NT2/D1 (cell line): ENCODE measurements around the gene NOG.

ENCODE experiments used
- DNase-seq: peaks from one replicate; pipeline ENCODE4 v3.0.0-alpha.2; 2011; ENCODE audit warnings: low read depth, low spot score
- H3K27me3 ChIP-seq: 2 replicates; pipeline ENCODE4 v1.6.0; 2011; ENCODE audit warnings: mild to moderate bottlenecking; ENCODE audit not compliant: insufficient read length, insufficient read depth
- H3K36me3 ChIP-seq: 2 replicates; pipeline ENCODE4 v1.6.1; 2011; ENCODE audit warnings: mild to moderate bottlenecking, low read length, mixed read lengths; ENCODE audit not compliant: insufficient read depth, insufficient read length
- H3K4me1 ChIP-seq: 2 replicates; pipeline ENCODE4 v1.5.1; 2011; ENCODE audit not compliant: insufficient read depth, insufficient read length
- H3K4me3 ChIP-seq: 2 replicates; pipeline ENCODE4 v1.5.1; 2011; ENCODE audit warnings: low read depth; ENCODE audit not compliant: insufficient read length
- H3K9ac ChIP-seq: 2 replicates; pipeline ENCODE4 v1.6.0; 2011; ENCODE audit warnings: low read depth; ENCODE audit not compliant: insufficient read length
- H3K9me3 ChIP-seq: 2 replicates; pipeline ENCODE4 v1.5.1; 2011; ENCODE audit warnings: mild to moderate bottlenecking, low read length; ENCODE audit not compliant: insufficient read depth
- SUZ12 ChIP-seq: IDR thresholded peaks from 2 replicates; pipeline ENCODE4 v1.6.1; 2011; ENCODE audit not compliant: insufficient read length, insufficient read depth; ENCODE audit errors: extremely low read depth
- YY1 ChIP-seq: IDR thresholded peaks from 2 replicates; pipeline ENCODE4 v1.6.1; 2011; ENCODE audit not compliant: insufficient read length, insufficient read depth
- ZNF274 ChIP-seq: IDR thresholded peaks from 2 replicates; pipeline ENCODE4 v1.6.1; 2011; ENCODE audit warnings: mild to moderate bottlenecking, low read depth, low read length

NOG gene

DNA sequence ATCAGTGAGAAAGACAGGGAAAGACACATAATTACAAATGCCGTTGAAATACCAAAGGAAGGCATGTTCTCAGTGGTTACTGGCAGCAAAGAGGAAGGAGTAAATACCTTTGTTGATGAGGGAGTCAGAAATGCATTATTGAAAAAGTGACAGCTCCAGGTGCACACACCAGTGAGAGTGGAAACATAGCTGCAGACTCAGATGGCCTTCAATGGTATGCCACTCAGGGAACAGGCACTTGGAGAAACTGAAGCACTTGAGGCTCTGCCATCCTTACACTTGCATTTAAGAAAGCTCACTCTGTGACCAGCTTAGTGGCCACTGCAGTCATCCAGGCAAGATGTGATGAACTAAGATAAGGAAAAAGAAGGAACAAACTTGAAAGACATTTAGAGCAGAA, 29.9 kb downstream of the NOG start:
- DNase-seq, result no peak
- no peak overlapping the region for H3K4me3 ChIP-seq
- H3K9me3 ChIP-seq, result no peaks in the 10 kb centered on the region
- peaks cover 3% of the 10 kb centered on the region for H3K27me3 ChIP-seq
- H3K9ac ChIP-seq, result no peak overlapping the region
- H3K4me1 ChIP-seq, result no peaks in the 10 kb centered on the region
- no peaks in the 10 kb centered on the region for H3K36me3 ChIP-seq
- TF ChIP-seq YY1, result no peak
- TF ChIP-seq ZNF274, result no peak
- TF ChIP-seq SUZ12, result no peak

DNA sequence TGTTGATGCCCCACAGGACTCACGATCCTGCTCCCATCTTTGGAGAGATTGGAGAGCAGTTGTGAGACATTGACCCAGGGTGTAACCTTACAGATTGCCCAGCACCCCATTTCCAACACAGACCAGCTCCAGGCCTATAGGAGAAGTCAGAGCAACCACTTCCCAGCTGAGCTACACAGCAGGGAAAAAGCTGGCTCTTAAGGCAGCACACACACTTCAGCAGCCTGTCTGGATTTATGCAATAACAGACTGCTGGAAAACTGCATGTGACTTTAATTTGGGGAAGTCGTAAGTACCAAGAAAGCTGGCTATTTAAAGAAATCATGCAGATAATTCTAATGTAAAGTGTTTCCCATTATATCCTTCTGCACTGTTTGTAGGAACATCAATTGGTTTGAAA, 30.8 kb downstream of the NOG start:
- Histone ChIP-seq H3K27me3 (peaks cover 9% of the 10 kb centered on the region), H3K9me3 (no peaks in the 10 kb centered on the region), H3K36me3 (no peaks in the 10 kb centered on the region), H3K4me1 (peaks cover under 1% of the 10 kb centered on the region), H3K9ac (no peak overlapping the region), H3K4me3 (no peak overlapping the region)
- DNase-seq, result no peak
- TF ChIP-seq ZNF274 (no peak), YY1 (no peak), SUZ12 (no peak)

- Histone ChIP-seq H3K9ac (no peak overlapping the region), H3K27me3 (peaks cover 9% of the 10 kb centered on the region), H3K4me1 (peaks cover 4% of the 10 kb centered on the region), H3K4me3 (no peak overlapping the region), H3K36me3 (no peaks in the 10 kb centered on the region), H3K9me3 (no peaks in the 10 kb centered on the region)
- TF ChIP-seq YY1 (no peak), ZNF274 (no peak), SUZ12 (no peak)
- no peak for DNase-seq
These were observed 31.4 kb downstream of the NOG start for GRCh38 chr17:56624912-56625311.

DNA sequence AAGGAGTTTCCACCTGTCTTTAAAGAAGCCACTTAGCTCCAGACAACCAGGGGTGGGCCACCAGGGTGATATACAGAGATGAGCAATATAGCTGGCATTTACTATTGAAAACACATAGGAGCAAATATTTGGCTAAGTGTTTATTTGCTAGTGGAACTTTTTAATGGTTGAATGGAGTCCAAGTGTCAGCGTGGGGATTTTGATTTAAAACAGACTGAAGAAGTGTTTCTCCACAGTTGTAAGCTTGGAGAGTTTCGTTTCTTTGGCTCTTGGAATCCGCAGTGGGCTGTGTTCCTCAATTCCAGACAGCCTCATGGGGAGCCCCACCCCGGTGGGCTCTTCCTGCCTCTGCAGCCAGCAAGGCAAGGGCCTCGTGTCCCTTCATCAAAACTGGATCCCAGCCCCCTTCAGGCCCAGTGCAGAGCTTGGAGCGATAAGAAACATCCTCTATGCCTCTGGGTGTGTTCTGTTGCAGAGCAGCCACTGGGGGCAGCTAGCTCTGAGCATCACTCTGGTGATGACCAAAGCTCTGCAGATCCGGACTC, 36.1 kb downstream of the NOG start:
- Histone ChIP-seq H3K9me3 (no peaks in the 10 kb centered on the region), H3K4me1 (peaks cover 4% of the 10 kb centered on the region), H3K9ac (peak overlapping the region; percentile 18), H3K27me3 (peaks cover 9% of the 10 kb centered on the region), H3K36me3 (no peaks in the 10 kb centered on the region), H3K4me3 (no peak overlapping the region)
- TF ChIP-seq YY1 (no peak), SUZ12 (no peak), ZNF274 (no peak)
- DNase-seq, result peak; percentile 46

DNA sequence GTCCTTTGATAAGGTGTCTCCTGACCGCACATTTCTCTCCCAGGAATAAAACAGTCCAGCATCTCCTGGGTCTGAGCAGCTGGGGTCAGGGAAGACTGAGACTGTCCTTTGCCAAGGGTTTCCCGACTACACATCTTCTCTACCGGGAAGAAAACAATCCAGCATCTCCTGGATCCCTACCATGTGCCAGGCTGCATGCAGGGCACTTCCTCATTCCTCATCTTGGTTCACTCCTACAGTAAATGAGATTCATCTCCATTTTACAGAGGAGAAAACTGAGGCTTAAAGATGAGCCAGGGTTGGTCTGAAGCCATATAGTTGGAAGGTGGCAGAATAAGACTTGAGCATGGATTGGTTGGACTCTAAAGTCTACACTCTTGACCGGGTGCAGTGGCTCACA, 36.7 kb downstream of the NOG start:
- Histone ChIP-seq H3K27me3 (peaks cover 9% of the 10 kb centered on the region), H3K9ac (no peak overlapping the region), H3K9me3 (no peaks in the 10 kb centered on the region), H3K36me3 (no peaks in the 10 kb centered on the region), H3K4me1 (peaks cover 4% of the 10 kb centered on the region), H3K4me3 (no peak overlapping the region)
- TF ChIP-seq YY1 (no peak), ZNF274 (no peak), SUZ12 (no peak)
- DNase-seq, result no peak

DNA sequence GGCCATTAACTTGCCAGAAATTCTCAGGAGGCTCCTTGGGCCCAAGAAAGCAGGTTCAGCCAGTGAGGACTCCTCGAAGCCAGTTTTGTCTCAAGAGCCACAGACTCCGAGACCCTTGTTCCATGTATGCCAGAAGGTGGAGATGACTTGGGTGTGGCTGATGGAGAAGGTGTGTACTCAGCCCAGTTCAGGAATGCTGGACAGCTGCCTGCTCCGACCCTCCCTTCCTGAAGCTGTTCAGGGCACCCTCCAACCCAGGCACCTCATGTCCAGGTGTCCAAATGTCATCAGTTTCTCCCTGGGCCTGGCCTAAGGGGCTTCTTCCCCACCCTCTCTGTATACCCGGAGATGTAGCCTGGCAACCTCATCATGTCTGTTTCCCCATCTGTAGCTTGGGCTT, 40.2 kb downstream of the NOG start:
- Histone ChIP-seq H3K4me3 (no peak overlapping the region), H3K36me3 (no peaks in the 10 kb centered on the region), H3K4me1 (peaks cover 7% of the 10 kb centered on the region), H3K9ac (no peak overlapping the region), H3K9me3 (no peaks in the 10 kb centered on the region), H3K27me3 (peaks cover 4% of the 10 kb centered on the region)
- TF ChIP-seq YY1 (no peak), SUZ12 (no peak), ZNF274 (no peak)
- no peak for DNase-seq

- H3K36me3 ChIP-seq, result no peaks in the 10 kb centered on the region
- no peak for TF ChIP-seq YY1
- H3K4me1 ChIP-seq, result peaks cover 3% of the 10 kb centered on the region
- no peaks in the 10 kb centered on the region for H3K9me3 ChIP-seq
- H3K4me3 ChIP-seq, result no peak overlapping the region
- no peak overlapping the region for H3K9ac ChIP-seq
- DNase-seq, result no peak
- no peaks in the 10 kb centered on the region for H3K27me3 ChIP-seq
These were observed 42.1 kb downstream of the NOG start for GRCh38 chr17:56635641-56636040.

GRCh38 chr17:56636265-56636664, 42.8 kb downstream of the NOG start:
- no peak for DNase-seq

More at GRCh38 chr17:56636265-56636664, 42.8 kb downstream of the NOG start:
- Histone ChIP-seq H3K9ac (no peak overlapping the region), H3K4me3 (no peak overlapping the region), H3K9me3 (no peaks in the 10 kb centered on the region), H3K27me3 (no peaks in the 10 kb centered on the region), H3K36me3 (no peaks in the 10 kb centered on the region), H3K4me1 (peaks cover 3% of the 10 kb centered on the region)
- no peak for TF ChIP-seq SUZ12
- TF ChIP-seq ZNF274, result no peak
- TF ChIP-seq YY1, result no peak
